Measurements from ENCODE around the gene NHLH1. TPM values are rescaled to one million over a fixed set of nuclear protein-coding genes. Genes with fewer than 3 reads are reported as not detected.

Gene NHLH1
- total RNA-seq (ENCODE audit: insufficient read depth, low replicate concordance) = 2.6 TPM

GRCh38 chr1:160366731-160367515 lies at the start of gene NHLH1:
NHLH1 (plus strand) TSS chr1:160367071; CDS start chr1:160370732, 3,661 bp downstream.
- DNase-seq (ENCODE audit: low spot score) = no peak

- no peak for DNase-seq (ENCODE audit: low spot score)
Measured at GRCh38 chr1:160322831-160323230, 44.0 kb upstream of the NHLH1 start.

GRCh38 chr1:160325252-160325651 lies 41.6 kb upstream of the NHLH1 start:
- no peak for DNase-seq (ENCODE audit: low spot score)

GRCh38 chr1:160326418-160326817 lies 40.5 kb upstream of the NHLH1 start:
- DNase-seq (ENCODE audit: low spot score) = no peak

GRCh38 chr1:160328184-160328583 lies 38.7 kb upstream of the NHLH1 start:
- no peak for DNase-seq (ENCODE audit: low spot score)

- no peak for DNase-seq (ENCODE audit: low spot score)
Measured at GRCh38 chr1:160330119-160330518, 36.8 kb upstream of the NHLH1 start.

GRCh38 chr1:160332516-160332915 lies 34.4 kb upstream of the NHLH1 start:
- no peak for DNase-seq (ENCODE audit: low spot score)

- no peak for DNase-seq (ENCODE audit: low spot score)
Measured at GRCh38 chr1:160338580-160338979, 28.3 kb upstream of the NHLH1 start.

- no peak for DNase-seq (ENCODE audit: low spot score)
Measured at GRCh38 chr1:160340146-160340545, 26.7 kb upstream of the NHLH1 start.

- DNase-seq (ENCODE audit: low spot score) = no peak
Measured at GRCh38 chr1:160340866-160341265, 26.0 kb upstream of the NHLH1 start.

GRCh38 chr1:160342526-160342925 lies 24.3 kb upstream of the NHLH1 start:
- DNase-seq (ENCODE audit: low spot score) = peak; percentile 27

GRCh38 chr1:160342953-160343869 lies 23.7 kb upstream of the NHLH1 start, which contains the start of the genes COPA and NCSTN:
COPA (minus strand) TSS chr1:160343250; CDS start chr1:160343170, 80 bp downstream.
NCSTN (plus strand) TSS chr1:160343383; CDS start chr1:160343397, 14 bp downstream.
- peak; percentile 98 for DNase-seq (ENCODE audit: low spot score)

- DNase-seq (ENCODE audit: low spot score) = no peak
Measured at GRCh38 chr1:160344241-160344640, 22.6 kb upstream of the NHLH1 start.

GRCh38 chr1:160344936-160345335 lies 21.9 kb upstream of the NHLH1 start:
- no peak for DNase-seq (ENCODE audit: low spot score)

GRCh38 chr1:160346463-160346862 lies 20.4 kb upstream of the NHLH1 start:
- no peak for DNase-seq (ENCODE audit: low spot score)

- DNase-seq (ENCODE audit: low spot score) = no peak
Measured at GRCh38 chr1:160346958-160347357, 19.9 kb upstream of the NHLH1 start.

- no peak for DNase-seq (ENCODE audit: low spot score)
Measured at GRCh38 chr1:160351629-160352028, 15.2 kb upstream of the NHLH1 start.

- no peak for DNase-seq (ENCODE audit: low spot score)
Measured at GRCh38 chr1:160352555-160352954, 14.3 kb upstream of the NHLH1 start.

GRCh38 chr1:160353223-160353622 lies 13.6 kb upstream of the NHLH1 start:
- DNase-seq (ENCODE audit: low spot score) = no peak

GRCh38 chr1:160354388-160354985 lies 12.4 kb upstream of the NHLH1 start:
- no peak for DNase-seq (ENCODE audit: low spot score)

- no peak for DNase-seq (ENCODE audit: low spot score)
Measured at GRCh38 chr1:160357286-160358002, 9.4 kb upstream of the NHLH1 start.
